Measurements from ENCODE around the gene CHST5. TPM values are rescaled to one million over a fixed set of nuclear protein-coding genes. Genes with fewer than 3 reads are reported as not detected.

CHST5 gene
- total and polyA plus RNA-seq, 4 donors, result 0.09 to 1.3 (median 0.24) TPM; not detected in 1

DNA sequence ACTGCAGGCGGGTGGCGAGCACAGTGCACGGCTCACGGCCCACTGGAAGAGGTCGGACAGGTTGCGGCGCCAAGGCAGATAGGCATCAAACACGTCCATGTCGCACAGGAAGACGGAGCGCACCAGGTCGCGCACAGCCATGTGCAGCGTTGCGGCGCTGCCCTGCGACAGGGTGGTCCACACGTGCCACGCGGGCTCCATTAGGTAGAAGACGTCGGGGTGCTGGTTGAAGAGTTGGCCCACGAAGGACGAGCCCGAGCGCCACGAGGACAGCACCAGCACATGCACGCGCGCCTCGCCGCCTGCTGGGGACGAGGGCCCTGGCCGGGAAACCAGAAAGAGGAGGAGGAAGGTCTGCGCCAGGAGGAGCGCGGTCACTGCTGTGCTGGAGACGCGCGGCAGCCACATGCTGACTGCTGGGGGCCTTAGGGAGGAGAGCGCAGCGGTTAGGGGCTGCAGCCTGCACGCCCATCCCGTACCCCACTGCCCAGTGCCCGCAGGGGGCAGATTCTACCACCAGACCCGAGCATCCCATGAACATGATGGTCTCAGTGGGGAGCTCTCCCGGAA lies 56.4 kb downstream of the CHST5 start:
- Histone ChIP-seq H3K9ac (ENCODE audit: insufficient read depth in 1 of 2, low read length in 2 of 2) (no peak overlapping the region), H3K27me3 (ENCODE audit: control insufficient read depth in 3 of 3, insufficient read depth in 3 of 3, low read length in 2 of 3) (no peaks in the 10 kb centered on the region), H3K9me3 (ENCODE audit: control insufficient read depth in 4 of 4, insufficient read depth in 3 of 4, low read length in 3 of 4) (no peaks in the 10 kb centered on the region), H3K27ac (ENCODE audit: low read depth in 1 of 2, low read length in 1 of 2) (no peak overlapping the region), H3K4me3 (no peak overlapping the region), H3K4me1 (ENCODE audit: control insufficient read depth in 5 of 5, insufficient read depth in 5 of 5, low read length in 5 of 5) (no peaks in the 10 kb centered on the region), H3K36me3 (ENCODE audit: control insufficient read depth in 4 of 4, insufficient read depth in 4 of 4, low read length in 4 of 4) (no peaks in the 10 kb centered on the region)
- no peak for DNase-seq
- no peak for ATAC-seq (ENCODE audit: insufficient read depth, low FRiP score)
- 96 to 98% methylated on average over 47 of the region's 47 CpGs for WGBS, 2 donors
- TF ChIP-seq, protein P1, sequence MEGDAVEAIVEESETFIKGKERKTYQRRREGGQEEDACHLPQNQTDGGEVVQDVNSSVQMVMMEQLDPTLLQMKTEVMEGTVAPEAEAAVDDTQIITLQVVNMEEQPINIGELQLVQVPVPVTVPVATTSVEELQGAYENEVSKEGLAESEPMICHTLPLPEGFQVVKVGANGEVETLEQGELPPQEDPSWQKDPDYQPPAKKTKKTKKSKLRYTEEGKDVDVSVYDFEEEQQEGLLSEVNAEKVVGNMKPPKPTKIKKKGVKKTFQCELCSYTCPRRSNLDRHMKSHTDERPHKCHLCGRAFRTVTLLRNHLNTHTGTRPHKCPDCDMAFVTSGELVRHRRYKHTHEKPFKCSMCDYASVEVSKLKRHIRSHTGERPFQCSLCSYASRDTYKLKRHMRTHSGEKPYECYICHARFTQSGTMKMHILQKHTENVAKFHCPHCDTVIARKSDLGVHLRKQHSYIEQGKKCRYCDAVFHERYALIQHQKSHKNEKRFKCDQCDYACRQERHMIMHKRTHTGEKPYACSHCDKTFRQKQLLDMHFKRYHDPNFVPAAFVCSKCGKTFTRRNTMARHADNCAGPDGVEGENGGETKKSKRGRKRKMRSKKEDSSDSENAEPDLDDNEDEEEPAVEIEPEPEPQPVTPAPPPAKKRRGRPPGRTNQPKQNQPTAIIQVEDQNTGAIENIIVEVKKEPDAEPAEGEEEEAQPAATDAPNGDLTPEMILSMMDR (IDR thresholded peaks at IDR 0.05; ENCODE audit: control extremely low read depth, extremely low read depth), result no peak

Other genes with a start within 250 kb of the CHST5 start
- gene CFDP1, start 102.6 kb downstream of the CHST5 start, total RNA-seq, result 100 to 1,000 TPM in 1 of 2 donors, 10 to 100 TPM in 1; 44.8 to 105 TPM
- gene CFDP1, start 102.6 kb downstream of the CHST5 start, polyA plus RNA-seq, result 10 to 100 TPM; 62.1 to 66.1 TPM
- 10 to 100 TPM; 20.2 to 37.9 TPM for gene TMEM170A, start 71.4 kb downstream of the CHST5 start, total RNA-seq
- 10 to 100 TPM in 1 of 2 donors, 1 to 10 TPM in 1; 8.2 to 10.3 TPM for gene TMEM170A, start 71.4 kb downstream of the CHST5 start, polyA plus RNA-seq
- gene CHST6, start 40.7 kb downstream of the CHST5 start, total RNA-seq, result 1 to 10 TPM; 4.5 to 8.5 TPM
- gene CHST6, start 40.7 kb downstream of the CHST5 start, polyA plus RNA-seq, result 1 to 10 TPM; 2.2 to 4.2 TPM
- 10 to 100 TPM; 49.8 to 88.5 TPM for gene TMEM231, start 20.1 kb upstream of the CHST5 start, total RNA-seq
- gene TMEM231, start 20.1 kb upstream of the CHST5 start, polyA plus RNA-seq, result 10 to 100 TPM in 1 of 2 donors, 1 to 10 TPM in 1; 9.3 to 20.6 TPM
- 100 to 1,000 TPM in 1 of 2 donors, 10 to 100 TPM in 1; 72.9 to 129 TPM for gene GABARAPL2, start 30.3 kb upstream of the CHST5 start, total RNA-seq
- gene GABARAPL2, start 30.3 kb upstream of the CHST5 start, polyA plus RNA-seq, result 100 to 1,000 TPM in 1 of 2 donors, 10 to 100 TPM in 1; 79.6 to 180 TPM
- gene ADAT1, start 87.2 kb upstream of the CHST5 start, total RNA-seq, result 10 to 100 TPM; 51.8 to 52.6 TPM
- 10 to 100 TPM; 14.2 to 26.8 TPM for gene ADAT1, start 87.2 kb upstream of the CHST5 start, polyA plus RNA-seq
- 10 to 100 TPM; 74.8 to 95.3 TPM for gene KARS1, start 111.6 kb upstream of the CHST5 start, total RNA-seq
- gene KARS1, start 111.6 kb upstream of the CHST5 start, polyA plus RNA-seq, result 100 to 1,000 TPM; 105 to 107 TPM
- gene TERF2IP, start 111.7 kb upstream of the CHST5 start, total RNA-seq, result 10 to 100 TPM; 51.8 to 73.8 TPM
- gene TERF2IP, start 111.7 kb upstream of the CHST5 start, polyA plus RNA-seq, result 10 to 100 TPM; 47.7 to 51.3 TPM
- not detected for gene CPHXL2, start 140.9 kb upstream of the CHST5 start, total RNA-seq
- gene CPHXL2, start 140.9 kb upstream of the CHST5 start, polyA plus RNA-seq, result not detected
- gene DUXB, start 165.4 kb upstream of the CHST5 start, total RNA-seq, result not detected
- not detected for gene DUXB, start 165.4 kb upstream of the CHST5 start, polyA plus RNA-seq
- gene CPHXL, start 190.4 kb upstream of the CHST5 start, total RNA-seq, result not detected
- gene CPHXL, start 190.4 kb upstream of the CHST5 start, polyA plus RNA-seq, result not detected